NCI-H345 treated with DMSO at 0.1 percent for 48 hours (cell line): ENCODE data around the gene ACMSD.
"Not testable (repeated sequence)": the region's sequence is repeated elsewhere in the genome, so short reads cannot be mapped to it uniquely, and the experiment has no call there.

ENCODE experiments used
- DNase-seq: peaks from one replicate; lab custom pipeline; 2025; ENCODE audit not compliant: unreplicated experiment; lab: John Stamatoyannopoulos, UW

Gene ACMSD

GRCh38 chr2:134846213-134846612 is 7.8 kb downstream of the ACMSD start:
- no peak for DNase-seq

DNA sequence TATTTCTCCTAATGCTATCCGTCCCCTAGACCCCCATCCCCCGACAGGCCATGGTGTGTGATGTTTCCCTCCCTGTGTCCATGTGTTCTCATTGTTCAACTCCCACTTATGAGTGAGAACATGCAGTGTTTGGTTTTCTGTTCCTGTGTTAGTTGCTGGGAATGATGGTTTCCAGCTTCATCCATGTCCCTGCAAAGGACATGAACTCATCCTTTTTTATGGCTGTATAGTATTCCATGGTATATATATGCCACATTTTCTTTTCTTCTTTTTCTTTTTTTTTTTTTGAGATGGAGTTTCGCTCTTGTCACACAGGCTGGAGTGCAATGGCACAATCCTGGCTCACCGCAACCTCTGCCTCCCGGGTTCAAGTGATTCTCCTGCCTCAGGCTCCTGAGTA is 9.2 kb downstream of the ACMSD start:
- DNase-seq: not testable (repeated sequence)

GRCh38 chr2:134852518-134852917 is 14.1 kb downstream of the ACMSD start:
- DNase-seq: no peak

DNA sequence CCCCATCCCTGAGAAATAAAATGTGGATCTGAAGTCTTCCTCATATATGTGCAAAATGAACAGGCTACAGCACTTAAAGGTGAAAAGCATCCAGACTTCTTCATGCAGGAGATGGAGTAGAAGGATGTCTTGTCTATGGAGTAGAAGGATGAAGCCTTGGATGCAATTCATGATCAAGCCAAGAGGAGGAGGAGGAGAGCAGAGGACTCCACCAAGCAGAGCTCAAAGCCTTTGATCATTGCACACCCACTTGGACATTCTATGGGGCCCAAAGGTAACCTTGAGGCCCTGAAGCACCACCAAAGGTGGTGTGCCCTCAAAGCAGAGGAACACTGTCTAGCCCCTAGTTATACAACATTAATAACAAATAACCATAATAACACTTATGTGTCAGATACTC is 17.3 kb downstream of the ACMSD start:
- DNase-seq: no peak

GRCh38 chr2:134858245-134858644 is 19.8 kb downstream of the ACMSD start:
- DNase-seq: no peak

DNA sequence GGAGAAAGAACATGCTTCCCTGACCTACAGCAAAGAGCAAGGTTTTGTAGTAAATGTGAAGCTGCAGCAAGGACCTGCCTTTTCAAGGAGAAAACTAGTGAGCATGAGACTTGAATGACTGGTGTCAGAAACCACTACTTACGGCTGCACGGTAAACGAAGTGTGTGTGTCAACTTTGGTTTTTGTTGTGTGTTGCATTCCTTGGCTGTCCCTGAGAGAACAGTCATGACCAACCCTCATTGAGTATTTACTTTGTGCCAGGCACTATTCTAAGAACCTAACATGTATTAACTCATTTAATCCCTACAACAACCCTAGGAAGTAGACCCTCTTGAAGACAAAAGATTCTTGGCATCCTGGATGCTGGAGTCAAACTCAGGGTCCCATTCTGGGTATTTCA is 22.8 kb downstream of the ACMSD start:
- DNase-seq: no peak

GRCh38 chr2:134862069-134862468 is 23.7 kb downstream of the ACMSD start:
- no peak for DNase-seq

DNA sequence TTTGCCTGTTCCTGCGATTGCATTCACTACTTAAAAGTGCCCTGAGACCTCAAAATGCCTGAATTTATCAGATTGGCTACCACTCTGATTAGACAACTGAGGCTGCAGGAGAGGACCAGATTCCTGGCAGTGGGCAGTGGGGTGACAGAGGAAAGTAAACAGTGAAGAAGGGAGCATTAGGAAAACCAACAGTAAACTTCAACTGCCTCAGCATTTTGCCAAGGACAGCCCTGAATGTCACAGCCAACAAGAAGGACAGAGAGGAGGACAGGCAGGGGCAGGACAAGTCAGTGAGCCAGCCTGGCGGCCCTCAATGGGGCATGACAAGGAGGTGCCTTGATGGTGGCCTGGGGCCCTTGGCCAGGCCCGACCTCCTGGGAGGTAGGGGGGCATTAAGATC is 24.3 kb downstream of the ACMSD start:
- no peak for DNase-seq

DNA sequence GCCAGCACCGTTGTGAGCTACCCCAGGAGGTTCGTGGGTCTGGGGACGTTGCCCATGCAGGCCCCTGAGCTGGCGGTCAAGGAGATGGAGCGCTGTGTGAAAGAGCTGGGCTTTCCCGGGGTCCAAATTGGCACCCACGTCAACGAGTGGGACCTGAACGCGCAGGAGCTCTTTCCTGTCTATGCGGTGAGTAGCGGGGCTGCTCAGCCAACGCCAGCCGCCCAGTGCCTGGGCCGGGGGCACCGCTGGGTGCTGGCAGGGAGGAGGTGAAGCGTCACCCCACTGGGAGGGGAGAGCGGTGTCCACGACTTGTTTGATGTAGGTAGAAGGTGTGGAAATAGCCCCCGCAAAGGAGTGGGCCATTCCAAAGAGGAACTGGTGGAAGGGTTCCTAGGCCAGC is 25.0 kb downstream of the ACMSD start:
- DNase-seq: no peak

GRCh38 chr2:134865067-134865787 is 26.8 kb downstream of the ACMSD start:
- DNase-seq: no peak

DNA sequence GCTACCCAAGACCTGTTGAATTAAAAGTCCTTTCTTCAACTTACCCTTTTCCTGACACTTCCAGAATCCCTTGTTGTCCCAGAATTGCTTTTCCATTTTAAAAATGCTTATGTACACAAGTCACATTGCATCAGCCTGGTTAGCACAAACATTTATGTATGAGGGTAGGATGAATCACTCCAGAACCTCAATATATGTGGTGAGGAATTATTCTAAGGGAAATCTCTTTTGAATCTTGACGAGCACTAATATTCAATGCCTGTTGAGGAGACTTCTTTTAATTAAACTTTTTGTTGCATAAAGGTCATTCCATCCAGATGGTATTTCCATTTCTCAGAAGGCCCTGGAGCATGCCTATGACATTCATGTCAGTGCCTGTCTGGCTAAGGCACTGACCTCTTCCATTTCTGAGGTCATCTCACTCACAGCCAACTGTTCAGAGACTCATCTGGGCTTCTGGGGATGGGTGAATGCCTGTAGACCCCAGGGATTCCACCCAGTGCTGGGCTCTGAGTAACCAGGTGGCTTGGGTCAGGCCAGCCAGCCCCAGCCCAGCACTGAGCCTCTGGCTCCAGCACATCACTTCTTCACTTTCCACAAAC is 28.2 kb downstream of the ACMSD start:
- DNase-seq: no peak

DNA sequence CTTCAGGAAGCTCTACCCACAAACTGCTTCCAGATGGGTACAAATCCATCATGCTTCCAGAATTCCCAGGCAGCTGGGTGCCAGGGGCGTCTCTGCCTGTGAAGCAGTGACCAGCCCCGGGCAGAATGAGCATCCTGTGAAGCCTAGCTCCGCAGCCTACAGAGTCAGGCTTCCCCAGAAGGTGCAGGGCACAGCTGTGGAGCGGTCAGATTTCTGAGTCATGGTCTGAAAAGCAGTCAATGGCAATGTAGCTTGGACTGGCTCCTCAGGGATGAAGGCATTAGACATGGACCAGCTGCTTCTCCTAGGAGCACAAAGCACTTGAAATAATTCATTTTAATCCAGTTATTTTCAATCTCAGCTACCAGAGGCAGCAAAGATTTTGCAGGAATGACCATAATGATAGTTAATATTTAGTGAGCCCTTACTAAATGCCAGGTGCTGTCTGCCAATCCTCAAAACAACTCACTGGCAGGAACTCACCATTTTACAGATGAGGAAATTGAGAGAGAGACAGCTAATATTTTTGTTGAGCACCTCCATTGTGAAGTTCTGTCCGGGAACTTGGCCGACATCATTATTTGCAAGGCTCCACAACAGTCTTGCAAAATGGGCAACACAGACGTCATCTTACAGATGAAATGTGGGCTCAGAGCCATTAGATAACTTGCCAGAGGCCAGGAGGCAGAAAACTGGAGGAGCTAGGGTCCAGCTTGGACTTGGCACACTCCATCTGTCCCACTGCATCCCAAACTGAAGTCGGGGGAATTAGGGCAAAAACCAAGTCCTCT is 31.7 kb downstream of the ACMSD start:
- no peak for DNase-seq

- DNase-seq: no peak
Observed at GRCh38 chr2:134873152-134873551, 34.7 kb downstream of the ACMSD start.

DNA sequence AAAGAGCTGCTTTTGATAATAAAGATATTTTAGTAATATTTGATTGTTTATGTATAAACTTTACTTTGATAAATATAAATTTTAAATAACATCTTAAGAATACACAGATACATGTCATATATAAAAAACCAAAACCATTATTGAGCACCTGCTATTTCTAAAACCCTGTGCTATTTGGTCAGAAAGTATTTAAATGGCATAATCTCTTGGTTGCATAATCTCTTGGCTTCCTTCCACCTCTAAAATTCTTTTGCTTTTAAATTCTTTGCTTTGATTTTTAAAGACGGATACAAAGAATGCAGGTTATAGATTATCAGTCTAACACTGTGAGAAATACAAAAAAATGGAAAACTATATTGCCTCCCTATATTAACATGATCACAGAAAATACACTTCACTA is 36.9 kb downstream of the ACMSD start:
- DNase-seq: no peak

GRCh38 chr2:134882773-134883172 is 44.4 kb downstream of the ACMSD start:
- DNase-seq: no peak

DNA sequence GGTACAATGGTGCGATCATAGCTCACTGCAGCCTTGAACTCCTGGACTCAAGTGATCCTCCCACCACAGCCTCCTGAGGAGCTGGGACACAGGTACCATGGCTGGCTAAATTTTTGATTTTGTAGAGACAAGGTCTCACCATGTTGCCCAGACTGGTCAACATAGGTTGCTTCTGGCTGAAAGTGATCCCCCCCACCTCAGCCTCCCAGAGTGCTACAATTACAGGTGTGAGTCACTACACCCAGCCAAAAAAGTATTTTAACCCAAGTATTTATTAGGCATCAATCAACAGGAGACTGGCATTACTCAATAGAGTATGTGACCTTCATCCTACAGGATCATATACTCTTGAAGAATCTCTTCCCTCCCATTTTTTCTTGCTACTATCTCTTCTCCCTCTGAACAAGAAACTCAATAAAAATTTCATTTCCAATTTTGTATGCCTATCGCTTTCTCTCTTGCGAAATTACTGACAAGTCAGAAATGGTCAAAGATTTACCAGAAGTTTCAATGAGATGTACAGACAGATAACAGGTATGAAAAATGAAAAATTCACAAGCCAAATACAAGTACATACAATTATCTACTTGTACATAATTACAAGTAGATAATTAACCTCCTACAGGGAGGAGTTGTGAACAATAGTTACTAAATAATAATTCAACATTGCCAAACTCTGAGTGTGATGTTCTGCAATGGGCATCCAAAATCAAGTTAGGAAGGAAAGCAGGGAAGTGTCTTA is 45.3 kb downstream of the ACMSD start:
- DNase-seq: no peak

- DNase-seq: no peak
Observed at GRCh38 chr2:134884435-134884834, 46.0 kb downstream of the ACMSD start.

DNA sequence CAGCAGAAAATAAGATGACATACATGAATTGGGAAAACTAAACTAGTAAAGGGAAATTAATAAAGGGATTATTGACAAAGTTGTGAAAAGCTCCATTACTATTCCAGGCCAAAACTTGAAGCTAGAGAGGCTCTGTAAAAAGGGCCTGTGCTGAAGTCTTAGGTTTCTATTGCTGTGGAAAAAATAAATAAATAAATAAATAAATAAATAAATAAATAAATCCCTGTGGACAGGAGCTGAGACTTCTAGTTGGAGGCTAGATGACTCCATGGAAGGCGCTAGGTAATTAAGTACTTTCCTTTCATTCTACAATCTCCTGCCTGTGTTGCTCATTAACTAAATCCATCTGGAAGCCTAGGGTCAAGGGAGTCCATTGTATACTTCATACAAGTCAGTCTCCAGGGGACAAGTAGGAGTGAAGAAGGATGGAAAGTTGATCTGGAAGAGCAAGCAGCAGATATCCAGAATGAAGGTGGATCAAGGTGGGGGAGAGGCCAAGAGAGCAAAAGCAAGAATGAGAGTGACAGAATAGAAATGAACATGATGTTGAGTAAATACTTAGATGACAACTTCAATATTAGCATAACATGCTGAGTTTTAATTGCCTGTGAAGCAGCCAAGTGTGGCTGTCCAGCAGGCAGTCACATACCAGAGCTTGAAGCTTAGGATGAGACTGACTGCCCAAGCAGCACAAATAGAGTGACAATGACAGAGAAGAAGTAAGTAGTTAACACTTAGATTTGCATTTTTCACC is 54.0 kb downstream of the ACMSD start:
- DNase-seq: no peak

GRCh38 chr2:134897932-134898331 is 59.5 kb downstream of the ACMSD start:
- DNase-seq: peak; percentile 6

GRCh38 chr2:134899204-134899603 is 60.8 kb downstream of the ACMSD start:
- no peak for DNase-seq

DNA sequence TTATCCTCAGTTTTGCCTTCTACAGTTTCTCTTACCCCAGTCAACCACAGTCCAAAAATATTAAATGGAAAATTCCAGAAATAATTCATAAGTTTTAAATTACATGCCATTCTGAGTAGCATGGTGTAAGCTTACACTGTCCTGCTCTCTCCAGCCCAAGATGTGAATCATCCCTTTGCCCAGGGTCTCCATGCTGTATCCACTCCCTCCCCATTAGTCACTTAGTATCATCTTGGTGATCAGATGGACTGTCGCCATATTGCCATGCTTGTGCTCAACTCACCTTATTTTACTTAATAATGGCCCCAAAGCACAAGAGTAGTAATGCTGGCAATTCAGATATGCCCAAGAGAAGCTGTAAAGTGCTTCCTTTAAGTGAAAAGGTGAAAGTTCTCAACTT is 61.7 kb downstream of the ACMSD start:
- DNase-seq: no peak
